HG03520 (cell line): ENCODE results near the gene LRP5.
"Not testable (repeated sequence)": the region's sequence is repeated elsewhere in the genome, so short reads cannot be mapped to it uniquely, and the experiment has no call there.

Experiments
- ATAC-seq: cut with Tn5 transposase; IDR thresholded peaks from one replicate; pipeline ENCODE4 v1.9.1; 2021; ENCODE audit warnings: mild to moderate bottlenecking, moderate library complexity; ENCODE audit not compliant: unreplicated experiment

Gene LRP5

DNA sequence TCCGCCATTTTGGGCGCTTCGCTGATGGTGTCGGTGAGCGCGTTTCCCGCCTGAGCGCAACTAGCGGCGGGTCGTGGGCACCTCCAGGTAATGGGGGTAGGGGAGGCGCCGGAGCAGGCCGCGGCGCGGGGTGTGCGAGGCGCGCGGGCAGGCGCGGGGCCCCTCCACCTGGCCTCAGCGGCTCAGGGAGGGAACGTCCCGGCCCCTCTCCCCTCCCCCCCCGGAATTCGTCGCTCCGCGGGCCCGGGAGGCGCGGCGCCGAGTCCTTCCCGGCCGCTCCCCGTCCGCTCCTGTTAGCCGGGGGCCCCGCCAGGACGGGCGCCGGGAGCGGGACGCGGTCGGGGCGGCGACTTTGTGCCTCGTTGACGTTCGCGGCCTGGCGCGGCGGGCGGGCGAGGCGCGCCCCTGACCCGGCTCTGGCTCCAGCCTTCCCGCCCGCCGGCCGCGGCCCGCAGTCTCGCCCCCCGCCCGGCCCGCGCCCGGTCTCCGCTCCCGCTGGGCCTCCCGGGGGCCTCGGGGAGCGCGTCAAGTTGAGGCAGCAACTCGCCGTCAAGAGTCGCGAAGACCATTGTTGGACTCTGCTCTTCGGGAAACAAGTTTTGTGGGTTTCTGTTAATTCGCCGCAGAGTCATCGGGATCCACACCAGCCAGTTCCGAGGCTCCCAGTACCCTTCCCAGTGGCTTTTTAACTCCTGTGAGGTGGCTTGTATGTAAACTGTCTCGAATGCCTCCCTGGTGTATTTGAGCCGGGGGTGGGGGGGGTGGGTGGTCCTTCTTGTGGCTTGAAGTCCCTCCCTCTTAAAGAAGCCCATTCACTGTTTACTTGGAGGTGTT lies 148.6 kb downstream of the LRP5 start, which contains the start of gene PPP6R3:
PPP6R3 (plus strand) TSS at position 12 of the 834 bp plus-strand sequence. CDS start 76,913 bp downstream, outside the sequence.
- no peak for ATAC-seq

DNA sequence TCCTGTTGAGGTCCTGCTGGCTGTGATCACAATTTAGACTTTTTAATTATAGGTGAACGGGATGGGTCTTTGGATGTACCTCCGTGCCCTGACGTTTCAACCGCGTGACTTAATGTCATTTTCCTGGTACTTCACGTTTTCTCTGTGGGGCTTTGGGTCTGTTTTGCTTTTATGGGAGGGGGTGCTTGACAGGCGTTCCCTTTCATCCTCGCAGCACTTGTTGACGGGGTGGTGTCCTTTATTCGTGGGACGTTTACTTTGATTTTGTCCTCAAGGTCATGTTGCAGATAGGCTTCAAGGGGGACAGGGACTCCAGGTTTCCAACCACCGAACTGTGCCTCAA lies 149.2 kb downstream of the LRP5 start:
- no peak for ATAC-seq

DNA sequence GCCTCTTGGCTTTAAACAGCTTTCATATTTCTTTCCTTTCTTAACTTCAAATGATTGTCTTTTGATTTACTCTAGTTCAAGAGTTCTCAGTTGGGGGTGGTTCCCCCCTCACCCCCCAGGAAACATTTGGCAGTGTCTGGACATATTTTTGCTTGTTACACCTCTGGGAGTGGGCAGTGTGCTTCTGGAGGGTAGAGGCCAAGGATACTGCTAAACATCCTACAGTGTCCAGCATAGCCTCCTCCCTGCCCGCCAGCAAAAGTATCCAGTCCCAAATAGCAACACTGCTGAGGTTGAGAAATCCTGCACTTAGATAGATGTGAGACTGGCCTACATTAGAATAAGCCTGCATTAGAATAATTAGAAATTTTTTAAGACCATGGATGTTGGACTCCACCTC lies 151.3 kb downstream of the LRP5 start:
- ATAC-seq, result no peak

DNA sequence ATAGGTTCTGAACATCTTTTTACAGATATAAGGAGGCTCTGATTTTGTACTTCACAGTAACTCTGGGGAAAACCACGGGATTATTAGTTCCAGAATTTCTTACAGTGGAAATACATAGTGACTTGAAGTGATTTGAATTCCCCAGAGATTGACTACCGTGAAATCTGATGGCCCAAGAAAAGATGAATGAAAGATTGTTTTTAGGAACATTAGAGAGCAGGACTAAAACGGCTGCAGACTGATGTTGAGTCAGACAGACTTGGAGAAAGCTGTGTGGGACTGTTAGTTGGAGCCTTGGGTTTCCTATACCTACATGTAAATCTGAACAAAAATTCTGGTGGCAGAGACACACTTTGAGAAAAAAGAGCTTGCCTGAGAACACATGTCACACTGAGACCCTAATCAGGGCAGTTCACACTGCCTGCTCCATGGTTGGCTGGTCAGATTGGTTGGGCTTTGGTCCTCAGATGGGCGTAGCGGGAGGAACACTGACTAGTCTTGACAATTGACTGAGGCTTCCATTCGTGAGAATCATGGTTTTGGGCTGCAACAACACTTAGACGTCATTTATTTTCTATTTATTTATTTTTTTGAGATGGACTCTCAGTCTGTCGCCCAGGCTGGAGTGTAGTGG lies 154.9 kb downstream of the LRP5 start:
- no peak for ATAC-seq

DNA sequence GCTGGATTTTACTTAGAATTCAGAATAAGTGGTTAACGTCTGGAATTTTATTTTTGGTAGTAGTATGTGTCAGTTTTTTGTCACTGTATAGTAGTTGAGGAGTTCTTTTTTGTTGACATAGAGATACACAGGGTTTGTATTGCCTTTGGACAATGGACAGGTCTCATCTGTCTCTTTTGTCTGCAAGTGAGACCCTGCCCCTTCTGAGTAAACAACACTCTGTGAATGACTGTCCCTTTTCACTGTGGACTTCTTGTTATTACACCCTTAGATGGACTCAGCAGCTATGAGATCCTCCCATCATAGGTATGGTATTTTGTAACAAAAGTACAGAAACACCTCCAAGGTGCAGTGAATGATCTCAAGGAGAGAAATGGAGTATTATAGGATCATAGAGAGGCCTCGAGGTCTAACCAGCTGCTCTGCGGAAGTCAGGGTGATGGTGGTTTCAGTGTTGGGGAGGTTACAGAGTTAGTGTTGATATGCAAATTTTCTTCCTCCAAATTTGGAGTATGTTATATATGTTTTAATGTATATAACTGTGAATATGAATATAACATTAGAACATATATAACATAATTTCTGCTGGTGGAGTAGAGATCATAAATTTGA lies 155.9 kb downstream of the LRP5 start:
- ATAC-seq, result no peak

DNA sequence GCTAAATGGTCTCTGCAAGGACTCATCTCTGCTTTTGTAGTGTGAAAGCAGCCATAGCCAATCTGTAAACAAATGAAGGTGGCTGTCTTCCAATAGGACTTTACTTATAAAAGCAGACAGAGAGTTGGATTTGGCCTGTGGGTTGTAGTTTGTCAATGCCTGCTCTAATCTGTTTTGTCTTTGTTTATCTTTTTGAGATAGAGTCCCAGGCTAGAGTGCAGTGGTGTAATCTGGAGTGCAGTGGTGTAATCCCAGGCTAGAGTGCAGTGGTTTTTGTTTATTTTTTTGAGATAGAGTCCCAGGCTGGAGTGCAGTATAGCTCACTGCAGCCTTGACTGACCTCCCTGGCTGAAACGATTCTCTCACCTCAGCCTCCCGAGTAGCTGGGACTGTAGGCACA lies 156.7 kb downstream of the LRP5 start:
- no peak for ATAC-seq

DNA sequence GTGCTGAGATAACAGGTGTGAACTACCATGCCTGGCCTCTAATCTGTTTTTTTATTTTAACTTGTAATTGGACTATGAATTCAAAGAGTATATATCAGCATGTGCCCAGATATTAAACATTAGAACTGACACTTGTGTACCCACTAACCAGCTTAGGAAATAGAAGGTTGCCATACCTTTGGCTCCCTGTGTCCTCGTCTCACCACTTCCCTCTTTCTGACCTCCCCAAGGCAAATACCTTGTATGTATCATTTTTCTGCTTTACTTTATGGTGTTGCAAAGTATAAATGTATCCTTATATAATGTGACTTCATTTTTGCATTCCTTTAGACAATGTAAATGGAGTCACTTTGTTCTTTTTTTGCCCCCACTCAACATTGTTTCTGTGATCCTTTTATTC lies 157.3 kb downstream of the LRP5 start:
- ATAC-seq, result no peak

DNA sequence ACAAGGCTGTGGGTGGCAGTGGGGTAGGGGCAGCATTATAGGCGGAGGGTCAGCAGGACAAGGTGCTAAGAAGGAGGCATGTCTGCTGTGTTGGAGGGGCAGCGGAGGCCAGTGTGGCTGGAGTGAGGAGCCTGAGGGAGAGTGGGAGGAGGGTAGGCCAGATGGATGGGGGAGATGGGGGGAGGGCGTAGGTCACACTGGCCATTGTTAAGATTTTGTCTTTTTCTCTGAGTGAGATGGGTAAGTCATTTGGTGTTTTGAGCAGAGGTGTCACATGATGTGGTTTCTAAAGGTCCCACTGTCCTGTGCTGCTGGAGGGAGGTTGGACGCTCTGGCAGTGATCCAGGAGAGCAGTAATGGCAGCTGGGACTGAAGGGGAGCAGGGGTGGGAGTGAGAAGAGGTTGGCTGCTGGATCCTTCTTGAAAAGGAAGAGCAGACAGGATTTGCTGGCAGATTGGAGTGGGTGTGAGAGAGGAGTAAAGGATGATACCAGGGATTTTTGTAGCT lies 158.0 kb downstream of the LRP5 start:
- ATAC-seq, result no peak

DNA sequence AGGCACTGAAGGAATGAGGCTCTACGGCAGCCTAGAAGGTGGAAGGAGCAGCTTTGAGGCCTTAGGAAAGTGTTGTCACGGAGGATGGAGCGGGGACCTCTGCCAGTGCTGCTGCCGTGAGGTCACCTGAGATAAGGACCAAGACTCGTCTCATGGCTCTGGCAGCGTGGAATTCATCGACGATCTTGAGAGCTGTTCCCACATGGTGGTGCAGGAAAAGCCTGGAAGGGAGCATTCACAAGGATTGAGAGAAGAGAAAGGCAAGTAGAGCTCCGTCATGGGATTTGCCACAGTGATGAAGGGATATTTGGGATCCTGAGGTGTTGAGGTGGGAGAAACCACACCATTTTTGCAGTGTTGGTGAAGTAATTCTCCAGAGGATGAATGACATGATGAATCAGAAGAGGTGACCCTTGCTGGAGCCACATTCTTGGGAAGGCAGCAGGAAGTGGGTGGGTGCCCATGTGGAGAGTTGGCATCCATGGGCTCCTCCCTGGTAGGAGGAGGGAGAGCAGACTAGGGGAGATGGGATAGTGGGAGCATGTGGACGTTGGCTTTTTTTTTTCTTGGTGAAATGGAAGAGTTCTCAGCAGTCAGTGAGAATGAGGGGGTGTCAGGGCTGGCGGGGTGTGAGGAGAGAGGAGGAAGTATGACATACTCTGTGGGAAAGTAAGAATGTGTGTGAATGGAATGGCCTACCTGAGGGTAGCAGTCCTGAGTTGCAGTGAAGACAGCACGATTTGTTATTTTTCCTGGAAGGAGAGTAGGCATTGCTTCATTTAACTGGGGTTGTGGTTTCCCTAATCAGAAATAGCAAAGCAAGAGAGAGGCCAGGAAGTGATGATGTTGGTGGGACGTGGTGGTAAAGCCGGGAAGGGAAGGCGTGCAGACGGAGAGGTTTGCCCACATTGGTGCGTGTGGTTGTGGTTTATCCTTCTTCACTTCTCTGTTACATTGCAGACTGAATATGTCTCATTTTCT lies 159.3 kb downstream of the LRP5 start:
- ATAC-seq, result no peak

DNA sequence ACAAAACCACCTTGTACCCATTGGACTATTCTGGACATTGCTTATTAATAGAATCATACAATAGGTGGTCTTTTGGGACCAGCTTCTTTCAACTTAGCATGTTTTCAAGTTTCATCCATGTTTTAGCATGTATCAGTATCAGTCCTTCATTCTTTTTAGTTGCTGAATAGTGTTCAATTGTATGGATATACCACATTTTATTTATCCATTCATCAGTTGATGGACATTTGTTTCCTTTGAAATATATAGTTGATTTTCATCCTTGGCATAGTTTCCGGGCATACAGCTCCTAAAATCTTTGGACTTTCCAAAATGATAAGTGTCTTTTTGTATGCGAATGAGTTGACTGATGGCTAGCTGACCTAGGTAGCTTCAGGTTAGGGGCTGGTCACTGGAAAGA lies 160.4 kb downstream of the LRP5 start:
- no peak for ATAC-seq

DNA sequence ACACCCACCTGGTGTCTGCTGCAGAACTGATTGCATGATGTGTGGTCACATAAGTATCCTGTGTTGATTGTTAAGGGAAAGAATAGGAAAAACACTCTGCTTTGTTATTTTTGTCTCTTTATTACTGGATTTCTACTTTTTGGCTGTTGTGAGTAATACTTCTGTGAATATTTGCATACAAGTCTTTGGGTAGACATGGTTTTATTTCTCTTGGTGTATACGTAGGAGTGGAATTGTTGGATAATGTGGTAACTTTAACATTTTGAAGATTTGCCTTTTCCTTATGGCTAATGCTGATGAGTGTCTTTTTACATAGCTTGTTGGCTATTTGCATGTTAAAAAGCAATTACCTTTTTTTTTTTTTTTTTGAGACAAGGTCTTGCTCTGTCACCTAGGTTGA lies 161.3 kb downstream of the LRP5 start:
- no peak for ATAC-seq

DNA sequence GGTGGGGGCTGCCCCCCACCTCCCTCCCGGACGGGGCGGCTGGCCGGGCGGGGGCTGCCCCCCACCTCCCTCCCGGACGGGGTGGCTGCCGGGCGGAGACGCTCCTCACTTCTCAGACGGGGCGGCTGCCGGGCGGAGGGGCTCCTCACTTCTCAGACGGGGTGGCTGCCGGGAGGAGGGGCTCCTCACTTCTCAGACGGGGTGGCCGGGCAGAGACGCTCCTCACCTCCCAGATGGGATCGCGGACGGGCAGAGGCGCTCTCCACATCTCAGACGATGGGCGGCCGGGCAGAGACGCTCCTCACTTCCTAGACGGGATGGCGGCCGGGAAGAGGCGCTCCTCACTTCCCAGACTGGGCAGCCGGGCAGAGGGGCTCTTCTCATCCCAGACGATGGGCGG lies 163.2 kb downstream of the LRP5 start:
- not testable (repeated sequence) for ATAC-seq

DNA sequence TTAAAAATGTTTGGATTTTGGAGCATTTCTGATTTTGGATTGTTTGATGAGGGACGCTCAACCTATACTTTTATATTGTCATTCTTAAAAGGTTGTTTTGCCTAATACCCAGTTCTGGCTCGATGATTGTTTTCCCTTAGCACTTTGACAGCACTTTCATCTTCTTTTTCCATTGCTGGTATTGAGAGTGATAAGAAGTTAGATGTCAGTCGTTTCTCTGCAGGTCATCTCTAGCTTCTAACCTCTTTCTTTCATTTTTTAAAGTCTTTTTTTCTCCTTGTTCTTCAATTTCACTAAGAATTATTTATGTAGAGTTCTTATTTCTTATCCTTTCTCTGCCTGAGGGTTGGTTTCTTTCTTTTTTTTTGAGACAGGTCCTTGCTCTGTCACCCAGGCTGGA lies 167.0 kb downstream of the LRP5 start:
- no peak for ATAC-seq

DNA sequence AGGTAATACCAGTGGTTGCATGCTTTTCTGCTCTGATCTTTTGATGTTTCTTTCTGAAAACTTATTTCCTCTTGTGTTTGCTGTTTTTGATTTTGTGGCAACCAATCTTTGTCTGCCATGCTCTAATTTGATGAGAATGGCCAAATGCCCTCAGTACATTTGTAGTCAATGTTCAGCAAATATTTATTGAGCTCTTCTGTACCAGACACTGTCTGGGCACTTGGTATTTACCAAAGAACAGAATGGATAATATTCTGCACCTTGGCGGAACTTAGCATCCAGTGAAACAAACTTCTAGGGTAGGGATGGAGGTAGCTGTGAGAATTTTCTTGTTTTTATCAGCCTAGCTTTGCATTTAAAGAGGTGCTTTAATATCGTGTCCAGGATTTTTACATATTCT lies 167.8 kb downstream of the LRP5 start:
- ATAC-seq, result no peak

DNA sequence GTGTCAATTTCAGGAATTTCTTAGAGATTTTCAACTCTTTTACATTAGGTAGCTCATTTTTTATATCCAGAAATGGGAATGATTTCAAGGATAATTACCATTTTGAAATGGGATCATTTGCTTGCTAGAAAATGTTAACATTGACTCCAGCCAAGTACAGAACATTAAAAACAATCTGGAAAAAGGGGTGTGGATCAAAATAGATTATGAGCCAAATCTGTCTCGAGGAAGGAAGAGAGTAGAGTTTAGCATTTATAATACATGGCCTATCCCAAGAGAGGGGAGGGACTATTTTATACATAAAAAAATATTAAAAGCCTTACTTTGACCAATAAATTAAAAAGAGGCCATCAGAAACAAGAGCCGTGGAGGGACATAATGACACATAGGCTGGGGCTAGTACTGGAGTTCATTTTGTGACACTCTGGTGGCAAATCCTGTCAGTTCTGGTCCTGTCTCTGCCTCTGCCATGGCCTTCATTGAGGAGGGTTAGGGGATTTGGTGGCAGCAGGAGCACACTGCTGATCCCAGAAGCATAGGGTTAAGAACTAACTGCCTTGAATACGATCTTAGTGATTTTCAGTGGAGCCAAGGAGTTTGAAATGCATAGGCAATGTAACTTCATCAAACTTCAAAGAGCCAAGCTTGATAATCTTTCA lies 168.6 kb downstream of the LRP5 start:
- ATAC-seq, result no peak

DNA sequence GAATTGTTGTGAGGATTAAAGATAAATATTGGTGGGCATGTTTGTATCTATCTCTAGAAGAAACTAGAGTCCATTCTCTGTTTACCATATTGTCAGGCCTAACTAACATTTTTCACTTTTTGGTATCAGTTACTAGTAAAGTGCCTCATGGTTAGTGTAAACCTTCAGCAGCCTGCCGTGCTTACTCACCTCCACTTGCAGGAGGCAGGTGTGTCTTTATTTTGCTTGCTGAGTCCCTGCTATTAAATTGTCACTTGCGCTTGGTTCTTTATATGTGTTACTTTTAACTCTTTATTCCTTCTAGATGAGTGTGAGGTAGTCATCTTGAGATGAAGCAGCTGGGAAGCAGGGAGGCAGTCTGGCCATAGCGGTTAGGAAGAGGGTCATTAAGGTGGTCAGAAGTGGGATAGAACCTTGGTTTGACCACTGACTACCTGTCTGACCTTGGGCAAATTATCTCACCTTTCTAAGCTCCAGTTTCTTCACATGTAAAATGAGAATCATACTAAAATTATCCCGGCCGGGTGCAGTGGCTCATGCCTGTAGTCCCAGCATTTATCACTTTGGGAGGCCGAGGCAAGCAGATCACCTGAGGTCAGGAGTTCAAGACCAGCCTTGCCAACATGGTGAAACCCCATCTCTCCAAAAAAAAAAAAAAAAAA lies 169.3 kb downstream of the LRP5 start:
- no peak for ATAC-seq

DNA sequence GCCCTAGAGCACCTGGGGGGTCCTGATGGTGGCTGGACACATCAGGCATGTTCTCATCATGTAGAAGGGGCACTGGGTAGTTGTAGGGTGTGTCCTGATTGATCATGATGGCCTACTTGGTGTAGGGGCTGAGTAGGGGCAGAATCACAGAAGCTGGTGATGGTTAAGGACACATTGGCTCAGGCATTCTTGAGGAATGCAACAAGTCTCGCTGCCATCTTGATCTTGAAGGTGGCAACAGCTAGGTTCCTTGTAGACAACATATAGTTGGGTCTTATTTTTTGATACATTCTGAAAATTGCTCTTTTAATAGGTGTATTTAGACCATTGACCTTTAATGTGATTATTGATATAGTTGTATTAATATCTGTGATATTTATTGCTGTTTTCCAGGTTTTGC lies 176.2 kb downstream of the LRP5 start:
- ATAC-seq, result no peak

DNA sequence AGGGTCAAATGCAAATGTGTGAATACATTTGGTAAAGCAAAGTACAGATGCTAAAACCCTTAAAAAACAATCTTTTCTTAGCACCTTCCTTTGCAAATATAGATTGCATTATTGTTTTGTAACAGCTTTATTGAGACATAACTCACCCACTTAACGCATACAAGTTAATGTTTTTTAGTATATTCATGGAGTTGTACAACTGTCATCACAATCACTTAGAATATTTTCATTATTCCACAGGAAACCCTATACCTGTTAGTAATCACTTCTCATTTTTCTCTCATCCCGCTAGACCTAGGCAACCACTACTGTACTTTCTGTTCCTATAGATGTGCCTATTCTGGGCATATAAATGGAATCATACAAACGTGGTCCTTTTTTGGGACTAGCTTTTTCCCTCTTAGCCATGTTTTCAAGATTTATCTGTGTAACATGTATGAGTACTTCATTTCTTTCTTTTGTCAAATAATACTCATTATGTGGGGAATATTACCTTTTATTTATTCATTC lies 182.9 kb downstream of the LRP5 start:
- no peak for ATAC-seq

DNA sequence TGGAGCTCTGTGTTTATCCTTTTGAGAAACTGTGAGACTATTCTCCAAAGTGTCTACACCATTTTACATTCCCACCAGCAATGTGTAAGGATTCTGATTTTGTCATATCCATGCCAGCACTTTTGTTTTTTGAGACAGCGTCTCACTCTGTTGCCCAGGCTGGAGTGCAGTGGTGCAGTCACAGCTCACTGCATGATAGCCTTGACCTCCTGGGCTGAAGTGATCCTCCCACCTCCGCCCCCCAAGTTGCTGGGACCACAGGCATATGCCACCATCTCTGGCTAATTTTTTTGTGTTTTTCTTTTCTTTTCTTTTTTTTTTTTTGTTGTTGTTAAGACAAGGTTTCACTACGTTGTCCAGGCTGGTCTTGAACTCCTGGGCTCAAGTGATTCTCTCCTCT lies 183.5 kb downstream of the LRP5 start:
- ATAC-seq, result no peak

DNA sequence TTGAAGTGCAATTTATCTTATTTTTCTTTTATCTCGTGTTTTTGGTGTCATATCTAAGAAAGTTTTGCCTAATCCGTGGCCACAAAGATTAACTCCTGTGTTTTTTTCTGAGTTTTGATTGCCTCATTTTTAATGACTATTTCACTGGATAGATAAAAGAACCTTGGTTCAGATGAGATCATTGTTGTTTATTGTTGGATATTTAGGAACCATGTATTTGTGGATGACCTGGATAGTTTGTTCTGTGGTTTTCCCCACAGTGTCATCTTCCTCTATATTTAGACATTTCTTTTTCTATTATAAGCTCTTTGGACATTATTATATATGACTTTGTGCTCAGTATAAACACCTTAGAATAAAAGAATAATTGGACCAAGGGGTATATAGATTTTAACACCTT lies 185.4 kb downstream of the LRP5 start:
- no peak for ATAC-seq
